ENCODE measurements around the gene CCDC171. TPM values are rescaled to one million over a fixed set of nuclear protein-coding genes. Genes with fewer than 3 reads are reported as not detected.

The CCDC171 gene
- total RNA-seq, 1 experiment from 2014 or later = 2.6 TPM

GRCh38 chr9:15764131-15764530 is 211.3 kb downstream of the CCDC171 start:
- RAD21 ChIA-PET (ENCODE audit: low non-redundant PET in 1 of 2, low total read pairs in 2 of 2, uncharacterized antibody in 2 of 2, unreplicated experiment in 2 of 2) = no interaction called here
- Histone ChIP-seq H3K27ac (ENCODE audit: low read depth, low read length) (no peak overlapping the region), H4K20me1 (ENCODE audit: insufficient read depth) (no peaks in the 10 kb centered on the region), H3K4me1 (ENCODE audit: control insufficient read depth in 1 of 2, insufficient read depth in 2 of 2, low read length in 2 of 2) (no peaks in the 10 kb centered on the region), H3K79me2 (ENCODE audit: insufficient read depth, low read length) (no peaks in the 10 kb centered on the region), H3K9me3 (ENCODE audit: control insufficient read depth in 1 of 2, insufficient read depth in 1 of 2, low read depth in 1 of 2, low read length in 2 of 2) (no peaks in the 10 kb centered on the region), H3K9me2 (ENCODE audit: insufficient read depth) (no peaks in the 10 kb centered on the region), H3K27me3 (ENCODE audit: insufficient read depth, low read length) (no peaks in the 10 kb centered on the region), H3K36me3 (ENCODE audit: control insufficient read depth in 1 of 2, insufficient read depth in 2 of 2, low read length in 2 of 2) (no peaks in the 10 kb centered on the region), H2AFZ (ENCODE audit: low read depth, low read length, poor library complexity, severe bottlenecking) (no peak overlapping the region), H3K9ac (ENCODE audit: low read length) (no peak overlapping the region), H3K4me2 (ENCODE audit: low read length) (no peak overlapping the region), H3K4me3 (replicated peaks in 1 of 2; ENCODE audit: low read depth in 1 of 2, low read length in 2 of 2) (no peak overlapping the region)
- no peak for TF ChIP-seq REST (IDR thresholded peaks at IDR 0.05; ENCODE audit: low read depth)
- no peak for TF ChIP-seq JUND (IDR thresholded peaks at IDR 0.05)
- no peak for TF ChIP-seq TCF7L2 (IDR thresholded peaks at IDR 0.05; ENCODE audit: borderline replicate concordance, extremely low read depth, insufficient read depth, insufficient read length)
- no peak for TF ChIP-seq ZNF274 (IDR thresholded peaks at IDR 0.05; ENCODE audit: low read depth, low read length)
- no peak for TF ChIP-seq YY1 (IDR thresholded peaks at IDR 0.05; ENCODE audit: extremely low read depth, insufficient replicate concordance, low read depth, low read length)
- no peak for TF ChIP-seq FOSL1 (IDR thresholded peaks at IDR 0.05; ENCODE audit: low read depth)
- no peak for TF ChIP-seq CTCF (IDR thresholded peaks at IDR 0.05 in 2 of 3, conservative IDR thresholded peaks at IDR 0.05 in 1 of 3; ENCODE audit: borderline replicate concordance in 1 of 3, insufficient read depth in 1 of 3, low read depth in 2 of 3, low read length in 2 of 3)
- no peak for TF ChIP-seq EGR1 (IDR thresholded peaks at IDR 0.05; ENCODE audit: low read depth)
- TF ChIP-seq ATF3 (IDR thresholded peaks at IDR 0.05) = no peak
- TF ChIP-seq CEBPB (IDR thresholded peaks at IDR 0.05; ENCODE audit: low read depth) = no peak
- no peak for TF ChIP-seq POLR2A (IDR thresholded peaks at IDR 0.05; ENCODE audit: borderline replicate concordance, extremely low read depth, insufficient read depth, insufficient read length)
- intact Hi-C loops (cut with micrococcal nuclease) = no loop called here
- DNase-seq (ENCODE audit: low read depth, low spot score) = no peak
- no peak for ATAC-seq
- POLR2A ChIA-PET = no interaction called here
- BruUV-seq (replicated peaks) = no TSS peak
- CTCF ChIA-PET = no interaction called here
